ENCODE data around the gene ADAMTS4. TPM values are rescaled to one million over a fixed set of nuclear protein-coding genes. Genes with fewer than 3 reads are reported as not detected.

Gene ADAMTS4
- total RNA-seq, 1 experiment from 2014 or later = 9.0 TPM

DNA sequence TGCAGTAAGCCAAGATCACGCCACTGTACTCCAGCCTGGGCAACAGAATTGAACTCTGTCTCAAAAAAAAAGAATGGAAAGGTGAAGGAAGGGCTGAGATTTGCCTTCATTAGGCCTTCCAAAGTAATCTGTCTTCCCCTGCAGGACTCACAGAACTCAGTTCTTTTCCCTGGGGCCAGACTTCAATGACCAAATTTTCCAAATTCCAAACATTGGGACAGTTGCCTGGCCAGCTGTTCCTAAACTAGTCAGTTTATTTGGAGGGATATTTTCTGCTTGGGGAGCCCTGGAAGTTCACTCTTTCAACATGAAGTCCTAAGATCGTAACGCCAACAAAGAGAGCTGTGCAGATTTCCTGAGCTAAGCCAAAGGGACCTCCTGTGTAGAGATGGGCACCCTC is 61.0 kb downstream of the ADAMTS4 start:
- no peaks in the 10 kb centered on the region for H3K36me3 ChIP-seq (replicated peaks; ENCODE audit: control insufficient read depth, insufficient read depth, low read length)
- no peaks in the 10 kb centered on the region for H3K27me3 ChIP-seq (ENCODE audit: control insufficient read depth, insufficient read depth, low read length)
- no peak for DNase-seq
- H3K4me3 ChIP-seq (ENCODE audit: insufficient read depth, low read depth, low read length) = no peak overlapping the region

Other genes starting within 250 kb of the ADAMTS4 start
- gene ITLN2, start 244.2 kb downstream of the ADAMTS4 start, total RNA-seq (2014; rRNA removed; shearing (Covaris generic)) = 2.7 and 5.2 TPM in 2 replicates
- 211 and 255 TPM in 2 replicates for gene F11R, start 177.9 kb downstream of the ADAMTS4 start, total RNA-seq (2014; rRNA removed; shearing (Covaris generic))
- 91.3 and 114 TPM in 2 replicates for gene TSTD1, start 160.1 kb downstream of the ADAMTS4 start, total RNA-seq (2014; rRNA removed; shearing (Covaris generic))
- gene USF1, start 153.1 kb downstream of the ADAMTS4 start, total RNA-seq (2014; rRNA removed; shearing (Covaris generic)) = 169 and 176 TPM in 2 replicates
- 0.11 TPM in 1 of 2 replicates, not detected in the other for gene ARHGAP30, start 129.2 kb downstream of the ADAMTS4 start, total RNA-seq (2014; rRNA removed; shearing (Covaris generic))
- not detected in 2 replicates for gene NECTIN4, start 109.5 kb downstream of the ADAMTS4 start, total RNA-seq (2014; rRNA removed; shearing (Covaris generic))
- 21.9 and 23.2 TPM in 2 replicates for gene KLHDC9, start 100.7 kb downstream of the ADAMTS4 start, total RNA-seq (2014; rRNA removed; shearing (Covaris generic))
- 46.8 and 60.6 TPM in 2 replicates for gene PFDN2, start 81.0 kb downstream of the ADAMTS4 start, total RNA-seq (2014; rRNA removed; shearing (Covaris generic))
- gene NIT1, start 80.9 kb downstream of the ADAMTS4 start, total RNA-seq (2014; rRNA removed; shearing (Covaris generic)) = 75.9 and 81.5 TPM in 2 replicates
- gene DEDD, start 66.4 kb downstream of the ADAMTS4 start, total RNA-seq (2014; rRNA removed; shearing (Covaris generic)) = 52.8 and 63.6 TPM in 2 replicates
- 81.9 and 86.1 TPM in 2 replicates for gene UFC1, start 45.1 kb downstream of the ADAMTS4 start, total RNA-seq (2014; rRNA removed; shearing (Covaris generic))
- gene USP21, start 39.6 kb downstream of the ADAMTS4 start, total RNA-seq (2014; rRNA removed; shearing (Covaris generic)) = 10.7 and 12.0 TPM in 2 replicates
- gene PPOX, start 32.6 kb downstream of the ADAMTS4 start, total RNA-seq (2014; rRNA removed; shearing (Covaris generic)) = 57.3 and 64.7 TPM in 2 replicates
- 105 and 106 TPM in 2 replicates for gene B4GALT3, start 21.5 kb downstream of the ADAMTS4 start, total RNA-seq (2014; rRNA removed; shearing (Covaris generic))
- gene NDUFS2, start 3.3 kb upstream of the ADAMTS4 start, total RNA-seq (2014; rRNA removed; shearing (Covaris generic)) = 278 and 312 TPM in 2 replicates
- gene FCER1G, start 16.2 kb upstream of the ADAMTS4 start, total RNA-seq (2014; rRNA removed; shearing (Covaris generic)) = 0.35 TPM in 1 of 2 replicates, not detected in the other
- 7.2 TPM in 1 of 2 replicates, not detected in the other for gene APOA2, start 24.6 kb upstream of the ADAMTS4 start, total RNA-seq (2014; rRNA removed; shearing (Covaris generic))
- 32.7 and 38.1 TPM in 2 replicates for gene TOMM40L, start 27.0 kb upstream of the ADAMTS4 start, total RNA-seq (2014; rRNA removed; shearing (Covaris generic))
- gene NR1I3, start 39.1 kb upstream of the ADAMTS4 start, total RNA-seq (2014; rRNA removed; shearing (Covaris generic)) = not detected in 2 replicates
- gene PCP4L1, start 59.7 kb upstream of the ADAMTS4 start, total RNA-seq (2014; rRNA removed; shearing (Covaris generic)) = 0.35 TPM in 1 of 2 replicates, not detected in the other
- gene MPZ, start 110.9 kb upstream of the ADAMTS4 start, total RNA-seq (2014; rRNA removed; shearing (Covaris generic)) = 3.5 and 5.6 TPM in 2 replicates
- gene SDHC, start 115.3 kb upstream of the ADAMTS4 start, total RNA-seq (2014; rRNA removed; shearing (Covaris generic)) = 37.3 and 44.3 TPM in 2 replicates
- not detected in 2 replicates for gene CFAP126, start 168.8 kb upstream of the ADAMTS4 start, total RNA-seq (2014; rRNA removed; shearing (Covaris generic))